HepG2 (cell line): ENCODE measurements around the gene ROCK1. TPM values are rescaled to one million over a fixed set of nuclear protein-coding genes. Genes with fewer than 3 reads are reported as not detected.

Experiments used
- ATAC-seq: fragments of 200-7000 bp; cut with Tn5 transposase; 3 replicates; pipeline ENCODE4 v1.9.1; 2020; ENCODE audit warnings: mild to moderate bottlenecking, moderate library complexity
- BruUV-seq: library from RNA; stranded (reverse); fragments of 400-500 nt; replicated peaks from 2 replicates; lab custom pipeline; 2021; lab: Mats Ljungman, UMichigan
- CTCF ChIA-PET: fragments of 300-600 bp; formaldehyde crosslinking; extraction: SDS; loops from one replicate; lab custom pipeline; 2021; ENCODE audit warnings: low total read pairs, inconsistent platforms, low intra/inter-chr PET ratio; lab: Yijun Ruan, JAX
- POLR2A ChIA-PET: fragments of 350-600 bp; sonication (Branson Sonifier 250); formaldehyde crosslinking; loops from one replicate; lab custom pipeline; 2020; ENCODE audit warnings: antibody characterized with exemption, inconsistent platforms; lab: Yijun Ruan, JAX
- DNase-seq: peaks from one replicate; pipeline ENCODE4 v3.0.0-alpha.2; 2015; ENCODE audit warnings: low spot score
- FAIRE-seq: peaks from 3 replicates; lab custom pipeline; 2011; peaks lifted over from hg19 to GRCh38; lab: Jason Lieb, UNC
- H2AFZ ChIP-seq: one replicate; pipeline ENCODE4 v1.6.1; 2011; ENCODE audit warnings: low read length, inconsistent platforms
- H3K27ac ChIP-seq: fragments of 300-600 bp; 3 replicates; pipeline ENCODE4 v1.8.0; 2011; ENCODE audit warnings: mixed run types, mild to moderate bottlenecking, mixed read lengths, low read length, inconsistent platforms; ENCODE audit not compliant: insufficient read depth; ENCODE audit errors: extremely low read length
- H3K27me3 ChIP-seq, 2 experiments: fragments of 200-600 bp in 1 of 2; 2 replicates in 1 of 2; 3 replicates in 1 of 2; pipeline versions ENCODE4 v1.6.0 to v1.8.0; 2011; ENCODE audit warnings: low read length in 2 of 2, mild to moderate bottlenecking in 2 of 2, moderate library complexity in 2 of 2, inconsistent platforms in 1 of 2; ENCODE audit not compliant: insufficient read depth in 2 of 2, control insufficient read depth in 1 of 2
- H3K36me3 ChIP-seq, 2 experiments: fragments of 200-600 bp in 1 of 2; replicated peaks in 1 of 2; 2 replicates in 1 of 2; 3 replicates in 1 of 2; pipeline versions ENCODE4 v1.5.1 to v1.8.0; 2011; ENCODE audit warnings: low read length in 2 of 2, inconsistent platforms in 1 of 2; ENCODE audit not compliant: insufficient read depth in 2 of 2, control insufficient read depth in 1 of 2
- H3K4me1 ChIP-seq: 2 replicates; pipeline ENCODE4 v1.5.1; 2012; ENCODE audit warnings: low read length, inconsistent platforms; ENCODE audit not compliant: insufficient read depth
- H3K4me2 ChIP-seq: 2 replicates; pipeline ENCODE4 v1.6.0; 2011; ENCODE audit warnings: low read depth, low read length, inconsistent platforms
- H3K4me3 ChIP-seq, 3 experiments: fragments of 200-600 bp in 1 of 3; sonication (generic), shearing (Covaris generic) in 1 of 3; replicated peaks in 1 of 3; 2 replicates each; pipeline ENCODE4 v1.5.1; 2011 to 2016; ENCODE audit warnings: low read length in 3 of 3, inconsistent platforms in 2 of 3, low read depth in 2 of 3, mild to moderate bottlenecking in 2 of 3, control low read depth in 1 of 3, mixed read lengths in 1 of 3; ENCODE audit not compliant: insufficient read depth in 1 of 3
- H3K79me2 ChIP-seq: one replicate; pipeline ENCODE4 v1.6.1; 2011; ENCODE audit warnings: low read length, inconsistent platforms; ENCODE audit not compliant: insufficient read depth
- H3K9ac ChIP-seq: 2 replicates; pipeline ENCODE4 v1.6.0; 2011; ENCODE audit warnings: mild to moderate bottlenecking, low read depth, low read length, inconsistent platforms; ENCODE audit not compliant: insufficient read depth
- H3K9me3 ChIP-seq: 2 replicates; pipeline ENCODE4 v1.5.1; 2012; ENCODE audit warnings: mild to moderate bottlenecking, low read length
- H4K20me1 ChIP-seq: 2 replicates; pipeline ENCODE4 v1.6.0; 2011; ENCODE audit warnings: inconsistent platforms, mild to moderate bottlenecking, low read length, moderate library complexity; ENCODE audit not compliant: insufficient read depth
- CCDC6 ChIP-seq: sonication (generic); formaldehyde crosslinking; IDR thresholded peaks from 2 replicates; pipeline ENCODE4 v1.8.1; 2022; ENCODE audit warnings: mild to moderate bottlenecking, missing genetic modification reagents, moderate library complexity
- IKZF1 ChIP-seq: fragments of 450-650 bp; IDR thresholded peaks from 2 replicates; pipeline ENCODE4 v1.7.1; 2016
- KDM3A ChIP-seq: IDR thresholded peaks from 2 replicates; pipeline ENCODE4 v1.6.1; 2018; ENCODE audit warnings: low read depth, missing compliant biosample characterization
- REXO4 ChIP-seq: sonication (generic); formaldehyde crosslinking; IDR thresholded peaks from 2 replicates; pipeline ENCODE4 v1.8.0; 2022; ENCODE audit warnings: missing genetic modification reagents, mild to moderate bottlenecking, borderline replicate concordance
- XBP1 ChIP-seq: sonication (generic); formaldehyde crosslinking; IDR thresholded peaks from 2 replicates; pipeline ENCODE4 v1.5.0; 2020; ENCODE audit warnings: missing genetic modification reagents
- ZNF232 ChIP-seq: sonication (generic); formaldehyde crosslinking; IDR thresholded peaks from 2 replicates; pipeline ENCODE4 v1.4.0; 2020; ENCODE audit warnings: missing genetic modification reagents, borderline replicate concordance
- ZNF235 ChIP-seq: sonication (generic); formaldehyde crosslinking; IDR thresholded peaks from 2 replicates; pipeline ENCODE4 v1.8.1; 2023; ENCODE audit warnings: mild to moderate bottlenecking, missing genetic modification reagents, borderline replicate concordance
- ZNF737 ChIP-seq: sonication (generic); formaldehyde crosslinking; IDR thresholded peaks from 2 replicates; pipeline ENCODE4 v1.5.0; 2020; ENCODE audit warnings: missing genetic modification reagents, mild to moderate bottlenecking, borderline replicate concordance
- ZZZ3 ChIP-seq: sonication (generic); formaldehyde crosslinking; IDR thresholded peaks from 2 replicates; pipeline ENCODE4 v1.4.0; 2020; ENCODE audit warnings: missing genetic modification reagents, mild to moderate bottlenecking, borderline replicate concordance
- WGBS: methylation state at CpG from one replicate; pipeline ENCODE4 v1.1.6; 2017; ENCODE audit warnings: low lambda C conversion rate; 5-methylcytosine and 5-hydroxymethylcytosine counted together
- in situ Hi-C: cut with HindIII; loops from 2 replicates; pipeline ENCODE4 v1.10.0; 2017; ENCODE audit warnings: low pct_unique_long_range_greater_than_20kb; ENCODE audit not compliant: extremely low pct_ligation_motif_present
- intact Hi-C: fragments of 100-400 bp; cut with micrococcal nuclease; formaldehyde crosslinking; loops from one replicate; pipeline ENCODE4 v1.10.0; 2022; ENCODE audit not compliant: unreplicated experiment
- polyA plus RNA-seq, 8 experiments: library from polyadenylated mRNA; depleted of rRNA in 3 of 8; stranded (reverse) in 7 of 8; unstranded in 1 of 8; fragments of >200 nt; fragmentation: Illumina TruSeq in 4 of 8; extraction: Trizol in 4 of 8; gene quantifications; 2 replicates each; pipeline versions ENCODE4 v1.2.1 to v1.2.3, GENCODE V29; 2011 to 2016; ENCODE audit warnings: low read depth in 4 of 8, missing spikeins in 1 of 8, mixed read lengths in 1 of 8; ENCODE audit not compliant: insufficient read depth in 1 of 8
- total RNA-seq, 5 experiments: library from RNA; depleted of rRNA; stranded (reverse); fragments of >200 nt; fragmentation: Illumina TruSeq; extraction: Trizol; gene quantifications; 2 replicates each; pipeline ENCODE4 v1.2.3, GENCODE V29; 2016; ENCODE audit warnings: low read depth in 1 of 5
- TF ChIP-seq, protein P1 (sequence below): sonication (generic); formaldehyde crosslinking; IDR thresholded peaks from 2 replicates; pipeline ENCODE4 v1.5.0; 2020; ENCODE audit warnings: missing genetic modification reagents
- TF ChIP-seq, protein P2 (sequence below): sonication (generic); formaldehyde crosslinking; IDR thresholded peaks from 2 replicates; pipeline ENCODE4 v1.8.1; 2023; ENCODE audit warnings: mild to moderate bottlenecking, missing genetic modification reagents

ROCK1 gene
- total and polyA plus RNA-seq, 2 of the 13 experiments (the other 11 are each of a cell fraction or from before 2014, with no cell fraction given) = 10.5 to 27.2 TPM

DNA sequence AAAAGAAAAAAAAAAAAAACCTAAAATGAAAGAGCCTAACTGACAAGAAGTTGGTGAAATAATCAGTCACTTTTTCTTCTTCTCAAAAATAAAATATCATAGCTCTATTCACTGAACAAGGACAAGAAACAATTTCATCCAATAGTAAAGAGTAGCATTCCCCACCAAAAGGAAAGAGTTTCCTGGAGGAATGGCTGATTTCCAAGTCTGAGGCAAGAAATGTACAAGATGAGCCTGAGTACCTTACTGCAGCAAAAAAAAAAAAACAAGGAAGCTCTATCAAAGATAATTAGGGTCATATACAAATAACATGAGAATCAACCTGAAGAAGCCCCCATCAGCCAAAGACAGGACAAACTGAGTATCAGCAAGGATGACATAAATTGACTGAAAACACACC is 11.5 kb downstream of the ROCK1 start (continued):
- no peak for TF ChIP-seq ZNF235

DNA sequence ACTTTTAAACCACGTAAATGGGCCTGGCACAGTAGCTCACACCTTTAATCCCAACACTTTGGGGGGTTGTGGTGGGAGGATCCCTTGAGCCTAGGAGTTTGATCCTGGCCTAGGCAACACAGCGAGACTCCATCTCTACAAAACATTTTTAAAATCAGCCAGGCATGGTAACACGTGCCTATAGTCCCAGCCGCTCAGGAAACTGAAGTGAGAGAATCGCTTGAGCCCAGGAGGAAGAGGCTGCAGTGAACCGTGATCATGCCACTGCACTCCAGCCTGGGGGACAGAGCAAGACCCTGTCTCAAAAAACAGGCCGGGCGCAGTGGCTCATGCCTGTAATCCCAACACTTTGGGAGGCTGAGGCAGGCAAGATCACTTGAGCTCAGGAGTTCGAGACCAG is 12.2 kb downstream of the ROCK1 start:
- H2AFZ ChIP-seq = no peak overlapping the region
- WGBS = 97% methylated on average over 8 of the region's 9 CpGs
- intact Hi-C loops = no loop called here
- CTCF ChIA-PET = no interaction called here
- in situ Hi-C loops = no loop called here
- H3K79me2 ChIP-seq = peaks cover 93% of the 10 kb centered on the region
- no peaks in the 10 kb centered on the region for H3K27me3 ChIP-seq
- H3K9ac ChIP-seq = no peak overlapping the region
- TF ChIP-seq, protein P1, sequence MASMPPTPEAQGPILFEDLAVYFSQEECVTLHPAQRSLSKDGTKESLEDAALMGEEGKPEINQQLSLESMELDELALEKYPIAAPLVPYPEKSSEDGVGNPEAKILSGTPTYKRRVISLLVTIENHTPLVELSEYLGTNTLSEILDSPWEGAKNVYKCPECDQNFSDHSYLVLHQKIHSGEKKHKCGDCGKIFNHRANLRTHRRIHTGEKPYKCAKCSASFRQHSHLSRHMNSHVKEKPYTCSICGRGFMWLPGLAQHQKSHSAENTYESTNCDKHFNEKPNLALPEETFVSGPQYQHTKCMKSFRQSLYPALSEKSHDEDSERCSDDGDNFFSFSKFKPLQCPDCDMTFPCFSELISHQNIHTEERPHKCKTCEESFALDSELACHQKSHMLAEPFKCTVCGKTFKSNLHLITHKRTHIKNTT (CRISPR knock-in tag) = no peak
- TF ChIP-seq ZNF232 (CRISPR knock-in tag) (no peak), KDM3A (CRISPR knock-in tag) (no peak), IKZF1 (no peak), CCDC6 (CRISPR knock-in tag) (no peak), XBP1 (CRISPR knock-in tag) (no peak), ZZZ3 (no peak), ZNF737 (CRISPR knock-in tag) (no peak), REXO4 (CRISPR knock-in tag) (no peak)
- TF ChIP-seq, protein P2, sequence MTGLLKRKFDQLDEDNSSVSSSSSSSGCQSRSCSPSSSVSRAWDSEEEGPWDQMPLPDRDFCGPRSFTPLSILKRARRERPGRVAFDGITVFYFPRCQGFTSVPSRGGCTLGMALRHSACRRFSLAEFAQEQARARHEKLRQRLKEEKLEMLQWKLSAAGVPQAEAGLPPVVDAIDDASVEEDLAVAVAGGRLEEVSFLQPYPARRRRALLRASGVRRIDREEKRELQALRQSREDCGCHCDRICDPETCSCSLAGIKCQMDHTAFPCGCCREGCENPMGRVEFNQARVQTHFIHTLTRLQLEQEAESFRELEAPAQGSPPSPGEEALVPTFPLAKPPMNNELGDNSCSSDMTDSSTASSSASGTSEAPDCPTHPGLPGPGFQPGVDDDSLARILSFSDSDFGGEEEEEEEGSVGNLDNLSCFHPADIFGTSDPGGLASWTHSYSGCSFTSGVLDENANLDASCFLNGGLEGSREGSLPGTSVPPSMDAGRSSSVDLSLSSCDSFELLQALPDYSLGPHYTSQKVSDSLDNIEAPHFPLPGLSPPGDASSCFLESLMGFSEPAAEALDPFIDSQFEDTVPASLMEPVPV = no peak
- no peaks in the 10 kb centered on the region for H3K9me3 ChIP-seq
- FAIRE-seq = no peak
- no peak for ATAC-seq
- H3K4me2 ChIP-seq = no peak overlapping the region
- no TSS peak for BruUV-seq
- no peak for DNase-seq
- H3K27ac ChIP-seq = no peak overlapping the region
- no peak overlapping the region for H3K4me3 ChIP-seq
- H4K20me1 ChIP-seq = no peaks in the 10 kb centered on the region; the same call in 1 of the 2 replicates
- POLR2A ChIA-PET = no interaction called here
- peaks cover 10% of the 10 kb centered on the region for H3K4me1 ChIP-seq
- H3K36me3 ChIP-seq = no peaks in the 10 kb centered on the region
